Testis (tissue), 3 donors: ENCODE data around the gene GALNT18. TPM values are rescaled to one million over a fixed set of nuclear protein-coding genes. Genes with fewer than 3 reads are reported as not detected.
A peak's percentile ranks its signal among the peaks of the same experiment; 100 is the strongest.

Source experiments
- DNase-seq: peaks from one replicate; pipeline ENCODE4 v3.0.0-alpha.2; 2019
- H3K27ac ChIP-seq, 2 donors: fragments of 200-600 bp; sonication (generic); one replicate each; pipeline ENCODE4 v1.5.1; 2019
- H3K27me3 ChIP-seq: fragments of 200-600 bp; sonication (generic); one replicate; pipeline ENCODE4 v1.5.1; 2019
- H3K36me3 ChIP-seq: fragments of 200-600 bp; sonication (generic); one replicate; pipeline ENCODE4 v1.5.1; 2017; ENCODE audit warnings: low read depth; ENCODE audit errors: missing control alignments
- H3K4me1 ChIP-seq: fragments of 200-600 bp; sonication (generic); one replicate; pipeline ENCODE4 v1.5.1; 2019
- H3K4me3 ChIP-seq, 2 donors: fragments of 200-600 bp; sonication (generic); one replicate each; pipeline ENCODE4 v1.5.1; 2017 to 2019
- H3K9me3 ChIP-seq: fragments of 200-600 bp; sonication (generic); one replicate; pipeline ENCODE4 v1.5.1; 2017
- POLR2A ChIP-seq: fragments of 450-650 bp; IDR thresholded peaks from one replicate; pipeline ENCODE4 v1.6.1; 2017; ENCODE audit warnings: antibody characterized with exemption, mild to moderate bottlenecking, moderate library complexity
- WGBS, 2 donors: methylation state at CpG; one replicate each; pipeline ENCODE4 v1.1.5; 2018; 5-methylcytosine and 5-hydroxymethylcytosine counted together
- intact Hi-C: fragments of 100-400 bp; cut with DNase I; formaldehyde crosslinking; loops from one replicate; pipeline ENCODE4 v1.15.1; 2023; ENCODE audit warnings: low total_unique reads
- polyA plus RNA-seq: library from polyadenylated mRNA; stranded (reverse); fragments of 350-450 nt; fragmentation: Illumina TruSeq; extraction: RNeasy Lipid Tissue Mini Kit (QIAGEN cat#74804); gene quantifications from one replicate; pipeline ENCODE4 v1.2.3, GENCODE V29; 2014; ENCODE audit warnings: low read depth, low replicate concordance; ENCODE audit not compliant: insufficient read depth
- total RNA-seq, 2 donors: library from RNA; depleted of rRNA; stranded (reverse); fragments of >200 nt; gene quantifications; one replicate each; pipeline ENCODE4 v1.2.3, GENCODE V29; 2016
- TF ChIP-seq, protein P1 (sequence below), 3 experiments: fragments of 450-650 bp in 2 of 3; fragments of 200-600 bp in 1 of 3; sonication (generic) in 1 of 3; IDR thresholded peaks; one replicate each; pipeline ENCODE4 v1.5.1; 2016 to 2019; ENCODE audit warnings: antibody characterized with exemption in 3 of 3, mild to moderate bottlenecking in 2 of 3, moderate library complexity in 1 of 3

Gene GALNT18
- total and polyA plus RNA-seq, 3 donors from 2014 or later, result 39.2 to 106 (median 73.9) TPM

DNA sequence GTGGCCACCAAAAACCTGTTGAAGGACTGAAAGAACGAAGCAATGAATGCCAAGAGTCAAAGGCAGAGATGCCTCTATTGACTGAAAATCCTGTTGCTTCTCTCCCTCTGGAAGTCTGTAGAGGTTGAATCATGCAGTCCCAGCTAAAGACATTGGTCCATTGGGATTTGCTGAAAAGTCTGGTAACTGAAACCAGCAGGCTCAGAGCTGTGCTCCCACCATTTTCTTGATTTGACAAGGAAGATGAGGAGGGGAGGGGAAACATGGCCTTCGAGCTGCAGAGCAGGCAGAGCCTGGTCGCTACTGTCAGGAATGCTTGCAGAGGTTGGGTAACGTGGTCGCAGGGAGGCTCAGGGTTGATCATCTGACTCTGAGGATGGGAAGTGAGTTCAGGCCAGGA is 196.0 kb downstream of the GALNT18 start:
- H3K27ac ChIP-seq, result no peak overlapping the region
- TF ChIP-seq POLR2A, result no peak
- TF ChIP-seq, protein P1, sequence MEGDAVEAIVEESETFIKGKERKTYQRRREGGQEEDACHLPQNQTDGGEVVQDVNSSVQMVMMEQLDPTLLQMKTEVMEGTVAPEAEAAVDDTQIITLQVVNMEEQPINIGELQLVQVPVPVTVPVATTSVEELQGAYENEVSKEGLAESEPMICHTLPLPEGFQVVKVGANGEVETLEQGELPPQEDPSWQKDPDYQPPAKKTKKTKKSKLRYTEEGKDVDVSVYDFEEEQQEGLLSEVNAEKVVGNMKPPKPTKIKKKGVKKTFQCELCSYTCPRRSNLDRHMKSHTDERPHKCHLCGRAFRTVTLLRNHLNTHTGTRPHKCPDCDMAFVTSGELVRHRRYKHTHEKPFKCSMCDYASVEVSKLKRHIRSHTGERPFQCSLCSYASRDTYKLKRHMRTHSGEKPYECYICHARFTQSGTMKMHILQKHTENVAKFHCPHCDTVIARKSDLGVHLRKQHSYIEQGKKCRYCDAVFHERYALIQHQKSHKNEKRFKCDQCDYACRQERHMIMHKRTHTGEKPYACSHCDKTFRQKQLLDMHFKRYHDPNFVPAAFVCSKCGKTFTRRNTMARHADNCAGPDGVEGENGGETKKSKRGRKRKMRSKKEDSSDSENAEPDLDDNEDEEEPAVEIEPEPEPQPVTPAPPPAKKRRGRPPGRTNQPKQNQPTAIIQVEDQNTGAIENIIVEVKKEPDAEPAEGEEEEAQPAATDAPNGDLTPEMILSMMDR (IDR thresholded peaks at IDR 0.05), result no peak
- DNase-seq, result no peak
- no peaks in the 10 kb centered on the region for H3K27me3 ChIP-seq
- H3K4me3 ChIP-seq, result no peak overlapping the region
- H3K36me3 ChIP-seq, result no peaks in the 10 kb centered on the region
- intact Hi-C loops, result no loop called here
- peaks cover 16% of the 10 kb centered on the region for H3K4me1 ChIP-seq
- H3K9me3 ChIP-seq, result no peaks in the 10 kb centered on the region
- WGBS, 2 donors, result 75 to 91% methylated on average over 5 of the region's 5 CpGs

DNA sequence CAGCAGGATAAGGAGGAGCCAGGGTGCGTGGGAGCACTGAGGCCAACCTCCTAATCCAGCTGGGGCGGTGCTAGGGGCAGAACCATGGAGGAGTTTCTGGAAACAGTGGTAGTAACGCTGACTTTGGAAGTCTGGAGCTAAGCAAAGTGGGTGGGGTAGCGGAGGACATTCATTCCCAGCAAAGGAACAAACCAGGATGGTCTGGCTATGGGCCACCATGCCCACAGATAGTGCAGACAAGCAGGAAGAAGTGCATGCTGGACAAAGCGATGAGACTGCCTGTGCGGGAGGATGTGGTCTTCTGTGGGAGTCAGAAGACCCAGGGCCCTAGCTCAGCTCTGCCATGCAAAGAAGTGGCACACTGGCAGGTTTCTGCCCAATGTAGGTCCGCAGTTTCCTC is 197.1 kb downstream of the GALNT18 start:
- Histone ChIP-seq H3K4me3 (no peak overlapping the region), H3K27ac (no peak overlapping the region), H3K27me3 (no peaks in the 10 kb centered on the region), H3K4me1 (peaks cover 27% of the 10 kb centered on the region), H3K9me3 (no peaks in the 10 kb centered on the region), H3K36me3 (no peaks in the 10 kb centered on the region)
- WGBS, 2 donors, result 84 to 96% methylated on average over 6 to 7 of the region's 7 CpGs
- intact Hi-C loops, result no loop called here
- no peak for DNase-seq
- no peak for TF ChIP-seq POLR2A
- TF ChIP-seq, protein P1 (IDR thresholded peaks at IDR 0.05), result no peak

DNA sequence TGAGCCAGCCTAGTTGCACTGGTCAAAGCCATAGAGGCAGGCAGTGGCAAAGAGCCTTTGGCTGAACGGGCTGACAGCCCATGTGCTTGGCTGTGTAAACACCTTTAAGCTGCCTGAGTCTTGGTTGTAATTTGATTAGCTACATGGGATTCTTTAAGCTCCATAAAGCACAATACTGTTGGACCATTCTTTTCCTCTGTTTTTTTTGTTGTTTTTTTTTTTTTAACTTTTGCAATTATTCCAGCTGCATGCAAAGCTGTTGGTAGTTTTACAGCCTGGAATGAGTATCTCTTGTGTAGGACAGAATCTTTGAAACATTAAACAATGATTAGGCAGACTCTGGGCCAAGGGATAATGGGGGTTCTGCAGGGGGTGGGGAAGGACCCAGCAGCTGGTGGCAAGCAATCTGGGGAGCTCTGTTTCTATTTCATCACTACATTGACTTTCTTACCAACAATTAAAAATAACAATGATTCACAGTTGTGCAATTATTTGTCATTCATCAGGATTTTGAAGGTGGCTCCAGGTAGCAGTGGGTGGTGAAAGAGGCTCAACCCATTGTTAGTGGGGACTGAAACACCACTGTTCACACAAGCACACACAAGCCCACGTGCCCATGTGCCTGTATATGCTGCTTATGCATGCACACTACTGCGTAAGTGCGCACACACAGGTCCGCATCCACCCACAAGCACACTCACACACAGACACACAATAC is 199.2 kb downstream of the GALNT18 start:
- Histone ChIP-seq H3K9me3 (no peaks in the 10 kb centered on the region), H3K27ac (no peak overlapping the region), H3K4me3 (no peak overlapping the region), H3K27me3 (no peaks in the 10 kb centered on the region), H3K36me3 (no peaks in the 10 kb centered on the region), H3K4me1 (peaks cover 29% of the 10 kb centered on the region)
- no peak for TF ChIP-seq POLR2A
- TF ChIP-seq, protein P1 (IDR thresholded peaks at IDR 0.05), result no peak
- intact Hi-C loops, result no loop called here
- WGBS, 2 donors, result 78 to 90% methylated on average over 5 of the region's 5 CpGs
- no peak for DNase-seq

DNA sequence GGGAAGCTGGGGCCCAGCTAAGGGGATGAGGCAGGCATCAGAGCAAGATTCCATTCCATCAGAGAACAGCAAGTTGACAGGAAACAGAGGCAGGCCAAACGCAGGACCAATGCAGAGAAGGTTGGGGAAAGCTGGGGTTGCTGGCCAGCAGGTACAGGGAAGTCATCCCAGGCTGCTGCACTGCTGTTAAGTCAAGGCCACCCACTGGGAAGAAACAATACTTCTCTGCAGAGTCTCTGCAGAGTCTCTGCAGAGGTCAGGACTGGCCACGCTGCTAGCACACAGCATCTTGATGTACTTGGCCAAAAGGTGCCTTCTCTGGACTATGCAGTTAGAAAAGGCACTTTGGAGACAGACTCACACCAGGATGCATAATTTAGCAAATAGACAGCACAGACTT is 200.3 kb downstream of the GALNT18 start:
- Histone ChIP-seq H3K4me1 (peaks cover 30% of the 10 kb centered on the region), H3K36me3 (no peaks in the 10 kb centered on the region), H3K9me3 (no peaks in the 10 kb centered on the region), H3K4me3 (no peak overlapping the region), H3K27me3 (no peaks in the 10 kb centered on the region), H3K27ac (no peak overlapping the region)
- DNase-seq, result no peak
- intact Hi-C loops, result no loop called here
- WGBS, 2 donors, result 20 to 39% methylated on average over 1 to 2 of the region's 2 CpGs
- TF ChIP-seq, protein P1 (IDR thresholded peaks at IDR 0.05), result no peak
- TF ChIP-seq POLR2A, result no peak

DNA sequence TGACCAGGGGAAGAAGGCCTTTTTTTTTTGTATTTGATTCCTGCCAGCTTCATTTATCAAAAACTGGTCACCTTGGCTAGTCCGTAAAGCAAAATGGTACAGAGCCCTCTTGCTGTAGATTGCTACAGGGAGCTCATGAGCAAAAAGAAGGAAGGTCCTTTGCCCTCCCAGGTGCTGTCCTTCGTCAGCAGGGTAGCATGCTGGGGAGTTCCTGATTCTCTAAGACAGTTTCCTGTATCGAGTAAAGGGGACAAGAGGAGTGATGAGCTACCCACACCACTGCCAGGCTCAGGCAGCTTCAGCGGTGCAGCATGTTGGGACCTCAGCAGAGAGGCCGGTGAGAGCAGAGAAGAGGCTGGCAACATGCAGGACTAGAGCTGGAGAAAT is 200.9 kb downstream of the GALNT18 start:
- Histone ChIP-seq H3K36me3 (no peaks in the 10 kb centered on the region), H3K27ac (peak overlapping the region in 1 of 2 donors; percentile 13), H3K4me1 (peaks cover 36% of the 10 kb centered on the region), H3K9me3 (no peaks in the 10 kb centered on the region), H3K4me3 (no peak overlapping the region), H3K27me3 (no peaks in the 10 kb centered on the region)
- WGBS, 2 donors, result 67 to 85% methylated on average over 5 of the region's 5 CpGs
- no peak for DNase-seq
- intact Hi-C loops, result no loop called here
- TF ChIP-seq, protein P1 (IDR thresholded peaks at IDR 0.05), result no peak
- no peak for TF ChIP-seq POLR2A
